KBM-7 (cell line): ENCODE data around the gene KRTAP22-1.

ENCODE experiments used
- DNase-seq: peaks from one replicate; pipeline ENCODE4 v3.0.0-alpha.2; 2015
- in situ Hi-C: fragments of 300-500 bp; cut with MboI; formaldehyde crosslinking; loops from 2 replicates; pipeline ENCODE4 v1.14.3; 2020; ENCODE audit warnings: low sequenced_read_pairs, low pct_unique_long_range_greater_than_20kb, mixed read lengths

KRTAP22-1 gene

GRCh38 chr21:30600787-30601186 lies at the start of gene KRTAP22-1:
KRTAP22-1 (plus strand) TSS chr21:30601087.
- in situ Hi-C loops, result no loop called here
- no peak for DNase-seq

GRCh38 chr21:30552782-30553181 lies 48.1 kb upstream of the KRTAP22-1 start:
- in situ Hi-C loops, result no loop called here
- DNase-seq, result no peak

- no peak for DNase-seq
- in situ Hi-C loops, result no loop called here
These were observed 45.8 kb upstream of the KRTAP22-1 start for GRCh38 chr21:30555095-30555494.

GRCh38 chr21:30561264-30561895 lies 39.5 kb upstream of the KRTAP22-1 start, which contains the start of gene KRTAP19-7:
KRTAP19-7 (minus strand) TSS chr21:30561314; CDS start chr21:30561289, 25 bp downstream.
- DNase-seq, result no peak
- in situ Hi-C loops, result no loop called here

GRCh38 chr21:30561957-30562356 lies 38.9 kb upstream of the KRTAP22-1 start:
- in situ Hi-C loops, result no loop called here
- no peak for DNase-seq

GRCh38 chr21:30563072-30563471 lies 37.8 kb upstream of the KRTAP22-1 start:
- DNase-seq, result no peak
- in situ Hi-C loops, result no loop called here

GRCh38 chr21:30563630-30564029 lies 37.3 kb upstream of the KRTAP22-1 start:
- DNase-seq, result no peak
- in situ Hi-C loops, result no loop called here

GRCh38 chr21:30567617-30568016 lies 33.3 kb upstream of the KRTAP22-1 start:
- DNase-seq, result no peak
- in situ Hi-C loops, result no loop called here

- DNase-seq, result no peak
- in situ Hi-C loops, result no loop called here
These were observed 23.1 kb upstream of the KRTAP22-1 start for GRCh38 chr21:30577766-30578165.

GRCh38 chr21:30579346-30579745 lies 21.5 kb upstream of the KRTAP22-1 start:
- in situ Hi-C loops, result no loop called here
- no peak for DNase-seq

GRCh38 chr21:30580132-30580531 lies 20.8 kb upstream of the KRTAP22-1 start:
- in situ Hi-C loops, result no loop called here

GRCh38 chr21:30582870-30583269 lies 18.0 kb upstream of the KRTAP22-1 start:
- DNase-seq, result no peak
- in situ Hi-C loops, result no loop called here

More at GRCh38 chr21:30580132-30580531, 20.8 kb upstream of the KRTAP22-1 start:
- DNase-seq, result no peak

- in situ Hi-C loops, result no loop called here
- no peak for DNase-seq
These were observed 10.6 kb upstream of the KRTAP22-1 start, which contains the start of gene KRTAP22-2 for GRCh38 chr21:30590297-30590696. KRTAP22-2 (minus strand) TSS chr21:30590397.

GRCh38 chr21:30592140-30592539 lies 8.7 kb upstream of the KRTAP22-1 start, which contains the start of gene KRTAP6-3:
KRTAP6-3 (plus strand) TSS chr21:30592440; CDS start chr21:30592446, 6 bp downstream.
- in situ Hi-C loops, result no loop called here
- no peak for DNase-seq

GRCh38 chr21:30598802-30599201 lies 2.1 kb upstream of the KRTAP22-1 start, which contains the start of gene KRTAP6-2:
KRTAP6-2 (minus strand) TSS chr21:30598902; CDS start chr21:30598874, 28 bp downstream.
- in situ Hi-C loops, result no loop called here
- no peak for DNase-seq

- no peak for DNase-seq
- in situ Hi-C loops, result no loop called here
These were observed 5.1 kb downstream of the KRTAP22-1 start for GRCh38 chr21:30605968-30606367.

GRCh38 chr21:30612132-30612531 lies 11.2 kb downstream of the KRTAP22-1 start:
- in situ Hi-C loops, result no loop called here
- DNase-seq, result no peak

- no peak for DNase-seq
- in situ Hi-C loops, result no loop called here
These were observed 12.9 kb downstream of the KRTAP22-1 start, which contains the start of gene KRTAP6-1 for GRCh38 chr21:30613836-30614235. KRTAP6-1 (minus strand) TSS chr21:30613930; CDS start chr21:30613904, 26 bp downstream.

- in situ Hi-C loops, result no loop called here
- DNase-seq, result no peak
These were observed 14.3 kb downstream of the KRTAP22-1 start for GRCh38 chr21:30615199-30615598.

- no peak for DNase-seq
- in situ Hi-C loops, result no loop called here
These were observed 15.2 kb downstream of the KRTAP22-1 start, which contains the start of gene KRTAP20-1 for GRCh38 chr21:30616125-30616524. KRTAP20-1 (plus strand) TSS chr21:30616425; CDS start chr21:30616455, 30 bp downstream.

- no peak for DNase-seq
- in situ Hi-C loops, result no loop called here
These were observed 19.2 kb downstream of the KRTAP22-1 start for GRCh38 chr21:30620080-30620479.
